GM23248 (cell line): ENCODE data around the gene ST8SIA1. TPM values are rescaled to one million over a fixed set of nuclear protein-coding genes. Genes with fewer than 3 reads are reported as not detected.
"Not testable (repeated sequence)": the region's sequence is repeated elsewhere in the genome, so short reads cannot be mapped to it uniquely, and the experiment has no call there.

Experiments
- DNase-seq: peaks from one replicate; pipeline ENCODE4 v3.0.0-alpha.2; 2015
- H2AFZ ChIP-seq: fragments of 200-600 bp; sonication (generic); 2 replicates; pipeline ENCODE4 v1.6.1; 2016; ENCODE audit warnings: antibody characterized with exemption
- H3F3A ChIP-seq: fragments of 200-600 bp; sonication (generic); 2 replicates; pipeline ENCODE4 v1.6.1; 2016; ENCODE audit warnings: mild to moderate bottlenecking, antibody characterized with exemption, mixed run types; ENCODE audit not compliant: insufficient read depth
- H3K27ac ChIP-seq: fragments of 200-600 bp; sonication (generic); 2 replicates; pipeline ENCODE4 v1.5.1; 2016; ENCODE audit warnings: mild to moderate bottlenecking
- H3K27me3 ChIP-seq: fragments of 200-600 bp; sonication (generic); replicated peaks from 2 replicates; pipeline ENCODE4 v1.6.1; 2016; ENCODE audit warnings: mild to moderate bottlenecking; ENCODE audit not compliant: insufficient read depth
- H3K36me3 ChIP-seq: fragments of 200-600 bp; sonication (generic); 2 replicates; pipeline ENCODE4 v1.6.1; 2016; ENCODE audit warnings: low read depth, mild to moderate bottlenecking
- H3K4me1 ChIP-seq: fragments of 200-600 bp; sonication (generic); 2 replicates; pipeline ENCODE4 v1.6.1; 2016; ENCODE audit warnings: mild to moderate bottlenecking; ENCODE audit not compliant: insufficient read depth
- H3K4me2 ChIP-seq: fragments of 200-600 bp; sonication (generic); one replicate; pipeline ENCODE4 v1.6.1; 2016; ENCODE audit warnings: mild to moderate bottlenecking; ENCODE audit not compliant: unreplicated experiment
- H3K4me3 ChIP-seq: fragments of 200-600 bp; sonication (generic); 2 replicates; pipeline ENCODE4 v1.5.1; 2016; ENCODE audit warnings: mild to moderate bottlenecking
- H3K79me2 ChIP-seq: fragments of 200-600 bp; sonication (generic); 2 replicates; pipeline ENCODE4 v1.6.1; 2016; ENCODE audit warnings: mild to moderate bottlenecking; ENCODE audit not compliant: insufficient read depth
- H3K9ac ChIP-seq: fragments of 200-600 bp; sonication (generic); 2 replicates; pipeline ENCODE4 v1.6.1; 2016; ENCODE audit warnings: mild to moderate bottlenecking
- H3K9me2 ChIP-seq: fragments of 200-600 bp; sonication (generic); 2 replicates; pipeline ENCODE4 v1.6.1; 2016; ENCODE audit warnings: mixed run types, mild to moderate bottlenecking, moderate library complexity; ENCODE audit not compliant: insufficient read depth
- H3K9me3 ChIP-seq: fragments of 200-600 bp; sonication (generic); one replicate; pipeline ENCODE4 v1.6.1; 2017; ENCODE audit warnings: low read depth
- H4K20me1 ChIP-seq: fragments of 200-600 bp; sonication (generic); 2 replicates; pipeline ENCODE4 v1.6.0; 2016; ENCODE audit not compliant: insufficient read depth
- EZH2 ChIP-seq: fragments of 200-600 bp; sonication (generic); IDR thresholded peaks from 2 replicates; pipeline ENCODE4 v1.6.1; 2018; ENCODE audit warnings: antibody characterized with exemption, mild to moderate bottlenecking; ENCODE audit not compliant: insufficient read depth, poor library complexity, severe bottlenecking
- EZH2phosphoT487 ChIP-seq: fragments of 200-600 bp; sonication (generic); IDR thresholded peaks from 2 replicates; pipeline ENCODE4 v1.6.1; 2018; ENCODE audit warnings: antibody characterized with exemption, moderate library complexity, mild to moderate bottlenecking, low read depth; ENCODE audit not compliant: insufficient read depth
- WGBS, 2 experiments: methylation state at CpG; one replicate each; pipeline ENCODE4 v1.1.6; 2015 to 2017; ENCODE audit warnings: low lambda C conversion rate in 2 of 2, low coverage in 1 of 2; ENCODE audit errors: missing lambda C conversion rate in 2 of 2; 5-methylcytosine and 5-hydroxymethylcytosine counted together
- in situ Hi-C: fragments of 300-500 bp; cut with MboI; formaldehyde crosslinking; loops from 2 replicates; pipeline ENCODE4 v1.15.0; 2020
- polyA plus RNA-seq: library from polyadenylated mRNA; unstranded; fragments of >200 nt; fragmentation: Nextera tagmentation; extraction: Ambion mirVana; gene quantifications from 2 replicates; pipeline ENCODE4 v1.2.1, GENCODE V29; 2016
- total RNA-seq: library from RNA; depleted of rRNA; stranded (reverse); fragments of >200 nt; shearing (Covaris generic); gene quantifications from 2 replicates; pipeline ENCODE4 v1.2.3, GENCODE V29; 2014; rRNA removed

The ST8SIA1 gene
- total and polyA plus RNA-seq, 2 experiments from 2014 or later, result 0.15 TPM; not detected in 1

DNA sequence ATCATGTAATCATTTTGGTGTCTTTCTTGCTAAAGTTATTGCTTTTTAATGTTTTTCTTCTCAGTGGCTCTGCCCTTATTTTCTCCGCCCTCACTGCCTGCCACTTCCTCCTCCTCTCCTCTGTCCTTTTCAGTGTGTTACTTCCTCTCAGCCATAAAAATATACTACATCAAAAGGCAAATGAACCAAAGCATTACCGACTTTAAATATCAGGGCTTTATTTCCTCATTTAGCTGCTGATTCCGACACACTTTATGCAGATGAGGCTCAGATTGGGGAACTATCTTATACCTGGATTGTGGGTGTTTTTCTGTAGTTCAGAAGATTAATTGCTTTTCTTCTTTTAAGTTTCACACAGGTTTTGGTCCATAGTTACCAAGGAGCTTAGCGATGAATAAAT lies 170.4 kb downstream of the ST8SIA1 start:
- TF ChIP-seq EZH2, result no peak
- no peak for TF ChIP-seq EZH2phosphoT487
- Histone ChIP-seq H4K20me1 (no peaks in the 10 kb centered on the region), H3K9ac (no peak overlapping the region), H3K9me3 (no peaks in the 10 kb centered on the region), H3K27me3 (peaks cover 6% of the 10 kb centered on the region; the same call in 1 of the 2 replicates), H3K4me3 (no peak overlapping the region), H3K36me3 (no peaks in the 10 kb centered on the region), H3K27ac (no peak overlapping the region), H3K4me2 (no peak overlapping the region), H3F3A (no peaks in the 10 kb centered on the region), H3K79me2 (no peaks in the 10 kb centered on the region), H3K4me1 (no peaks in the 10 kb centered on the region), H3K9me2 (no peaks in the 10 kb centered on the region), H2AFZ (no peak overlapping the region)
- in situ Hi-C loops, result no loop called here
- no peak for DNase-seq
- 71 to 73% methylated on average over 4 of the region's 4 CpGs for WGBS, 2 experiments

DNA sequence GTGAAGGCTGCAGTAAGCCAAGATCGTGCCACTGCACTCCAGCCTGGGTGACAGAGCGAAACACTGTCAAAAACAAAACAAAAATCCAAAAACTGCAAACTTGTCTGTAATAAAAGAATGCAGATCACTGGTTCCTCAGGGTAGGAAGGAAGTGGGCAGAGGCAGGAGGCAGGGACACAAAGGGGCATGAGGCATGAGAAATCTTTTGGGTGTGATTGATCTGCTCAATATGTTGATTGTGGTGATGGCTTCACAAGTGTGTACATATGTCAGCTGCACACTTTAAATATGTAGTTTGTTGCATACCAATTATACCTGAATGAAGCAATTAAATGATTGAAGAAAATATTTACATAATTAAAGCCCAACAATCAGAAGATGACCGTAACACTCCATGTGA lies 170.9 kb downstream of the ST8SIA1 start:
- no peaks in the 10 kb centered on the region for H3F3A ChIP-seq
- H3K9me3 ChIP-seq, result no peaks in the 10 kb centered on the region
- H3K4me1 ChIP-seq, result no peaks in the 10 kb centered on the region
- in situ Hi-C loops, result no loop called here
- H3K27me3 ChIP-seq, result peaks cover 7% of the 10 kb centered on the region; the same call in 1 of the 2 replicates
- H3K9ac ChIP-seq, result no peak overlapping the region
- H4K20me1 ChIP-seq, result no peaks in the 10 kb centered on the region
- H3K4me2 ChIP-seq, result no peak overlapping the region
- no peak for TF ChIP-seq EZH2
- no peak for TF ChIP-seq EZH2phosphoT487
- H3K79me2 ChIP-seq, result no peaks in the 10 kb centered on the region
- whole genome bisulfite sequencing, 2 experiments, result 77 to 80% methylated on average over 3 of the region's 3 CpGs
- DNase-seq, result no peak
- no peaks in the 10 kb centered on the region for H3K36me3 ChIP-seq
- H3K4me3 ChIP-seq, result no peak overlapping the region
- no peak overlapping the region for H3K27ac ChIP-seq
- no peaks in the 10 kb centered on the region for H3K9me2 ChIP-seq
- H2AFZ ChIP-seq, result no peak overlapping the region

GRCh38 chr12:22160396-22161003 lies 174.0 kb downstream of the ST8SIA1 start:
- in situ Hi-C loops, result no loop called here
- Histone ChIP-seq H3K27ac (no peak overlapping the region), H3K9me3 (no peaks in the 10 kb centered on the region), H4K20me1 (no peaks in the 10 kb centered on the region), H3K4me2 (no peak overlapping the region), H3K36me3 (no peaks in the 10 kb centered on the region), H3K4me3 (no peak overlapping the region), H3K9me2 (no peaks in the 10 kb centered on the region), H2AFZ (no peak overlapping the region), H3K9ac (no peak overlapping the region), H3K27me3 (peaks cover 12% of the 10 kb centered on the region), H3F3A (no peaks in the 10 kb centered on the region), H3K79me2 (no peaks in the 10 kb centered on the region), H3K4me1 (no peaks in the 10 kb centered on the region)
- DNase-seq, result no peak
- 10 to 12% methylated on average over 5 of the region's 5 CpGs for WGBS, 2 experiments
- no peak for TF ChIP-seq EZH2phosphoT487
- TF ChIP-seq EZH2, result no peak

GRCh38 chr12:22149286-22149685 lies 185.2 kb downstream of the ST8SIA1 start:
- H3K4me3 ChIP-seq, H3F3A ChIP-seq, H2AFZ ChIP-seq, H4K20me1 ChIP-seq, H3K4me2 ChIP-seq, H3K4me1 ChIP-seq, H3K9me3 ChIP-seq, H3K27me3 ChIP-seq, in situ Hi-C loops, H3K9me2 ChIP-seq, H3K9ac ChIP-seq, H3K36me3 ChIP-seq, H3K27ac ChIP-seq, H3K79me2 ChIP-seq, DNase-seq: not testable (repeated sequence)
- WGBS, 2 experiments, result 17 to 20% methylated on average over 4 of the region's 4 CpGs

- H3K4me1 ChIP-seq, DNase-seq, H3K9me3 ChIP-seq, H3K4me3 ChIP-seq, H3K27me3 ChIP-seq, H3K79me2 ChIP-seq, H3K4me2 ChIP-seq, H3F3A ChIP-seq, in situ Hi-C loops, H4K20me1 ChIP-seq, H3K9me2 ChIP-seq, H3K36me3 ChIP-seq, H2AFZ ChIP-seq, H3K9ac ChIP-seq, H3K27ac ChIP-seq: not testable (repeated sequence)
- 27 to 32% methylated on average over 4 of the region's 4 CpGs for WGBS, 2 experiments
Measured at GRCh38 chr12:22146686-22147085, 187.8 kb downstream of the ST8SIA1 start.

Other genes with a start within 250 kb of the ST8SIA1 start
- gene C2CD5, start 209.8 kb upstream of the ST8SIA1 start, total RNA-seq, result 13.3 and 20.9 TPM in 2 replicates
- gene C2CD5, start 209.8 kb upstream of the ST8SIA1 start, polyA plus RNA-seq, result 12.2 and 13.7 TPM in 2 replicates